ENCODE measurements around the gene MAP3K4.

DNA sequence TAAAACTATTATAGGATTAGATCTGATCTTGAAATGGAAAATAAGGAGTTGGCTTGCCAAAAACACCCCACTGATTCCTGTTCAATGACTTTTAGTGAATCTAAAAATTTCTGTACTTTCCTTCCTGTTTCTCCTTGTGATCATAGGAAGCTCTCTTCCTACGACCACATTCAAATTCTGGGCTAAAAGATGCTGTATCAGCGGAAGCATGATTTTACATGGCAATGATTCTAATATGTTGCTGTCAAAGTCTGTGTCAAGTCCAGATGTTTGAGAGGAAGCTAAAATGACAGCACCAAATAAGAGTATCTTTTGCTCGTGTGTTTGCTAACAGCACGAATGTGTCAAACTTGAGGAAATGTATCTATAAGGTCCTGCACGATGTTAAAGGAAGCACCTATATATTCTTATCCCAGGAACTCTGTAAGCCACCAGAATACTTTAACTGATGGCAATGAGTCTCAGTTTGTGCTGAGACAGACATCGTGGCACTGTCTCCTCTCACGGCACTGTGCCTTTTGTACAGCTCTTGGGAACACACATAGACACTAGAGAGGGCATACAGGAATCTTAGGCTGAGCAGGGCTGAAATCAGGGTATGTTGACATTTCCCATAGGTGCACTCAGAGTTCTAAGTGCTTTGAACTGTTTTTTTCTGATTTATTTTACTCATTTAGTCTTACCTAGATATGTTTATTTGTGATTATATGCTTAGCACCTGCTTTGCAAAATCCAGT lies 24.9 kb upstream of the MAP3K4 start:
- TF ChIP-seq EP300 (IDR thresholded peaks at IDR 0.05) (no peak), POLR2A (IDR thresholded peaks at IDR 0.05) (no peak)
- TF ChIP-seq, protein P1, sequence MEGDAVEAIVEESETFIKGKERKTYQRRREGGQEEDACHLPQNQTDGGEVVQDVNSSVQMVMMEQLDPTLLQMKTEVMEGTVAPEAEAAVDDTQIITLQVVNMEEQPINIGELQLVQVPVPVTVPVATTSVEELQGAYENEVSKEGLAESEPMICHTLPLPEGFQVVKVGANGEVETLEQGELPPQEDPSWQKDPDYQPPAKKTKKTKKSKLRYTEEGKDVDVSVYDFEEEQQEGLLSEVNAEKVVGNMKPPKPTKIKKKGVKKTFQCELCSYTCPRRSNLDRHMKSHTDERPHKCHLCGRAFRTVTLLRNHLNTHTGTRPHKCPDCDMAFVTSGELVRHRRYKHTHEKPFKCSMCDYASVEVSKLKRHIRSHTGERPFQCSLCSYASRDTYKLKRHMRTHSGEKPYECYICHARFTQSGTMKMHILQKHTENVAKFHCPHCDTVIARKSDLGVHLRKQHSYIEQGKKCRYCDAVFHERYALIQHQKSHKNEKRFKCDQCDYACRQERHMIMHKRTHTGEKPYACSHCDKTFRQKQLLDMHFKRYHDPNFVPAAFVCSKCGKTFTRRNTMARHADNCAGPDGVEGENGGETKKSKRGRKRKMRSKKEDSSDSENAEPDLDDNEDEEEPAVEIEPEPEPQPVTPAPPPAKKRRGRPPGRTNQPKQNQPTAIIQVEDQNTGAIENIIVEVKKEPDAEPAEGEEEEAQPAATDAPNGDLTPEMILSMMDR (IDR thresholded peaks at IDR 0.05), result no peak

Measured in ovary (tissue), 3 donors.